HPDE6-E6E7 (cell line): ENCODE measurements around the gene MAPK8.

Experiments
- DNase-seq: peaks from one replicate; pipeline ENCODE4 v3.0.0; 2011; ENCODE audit warnings: missing footprints; ENCODE audit errors: extremely low spot score

Gene MAPK8

DNA sequence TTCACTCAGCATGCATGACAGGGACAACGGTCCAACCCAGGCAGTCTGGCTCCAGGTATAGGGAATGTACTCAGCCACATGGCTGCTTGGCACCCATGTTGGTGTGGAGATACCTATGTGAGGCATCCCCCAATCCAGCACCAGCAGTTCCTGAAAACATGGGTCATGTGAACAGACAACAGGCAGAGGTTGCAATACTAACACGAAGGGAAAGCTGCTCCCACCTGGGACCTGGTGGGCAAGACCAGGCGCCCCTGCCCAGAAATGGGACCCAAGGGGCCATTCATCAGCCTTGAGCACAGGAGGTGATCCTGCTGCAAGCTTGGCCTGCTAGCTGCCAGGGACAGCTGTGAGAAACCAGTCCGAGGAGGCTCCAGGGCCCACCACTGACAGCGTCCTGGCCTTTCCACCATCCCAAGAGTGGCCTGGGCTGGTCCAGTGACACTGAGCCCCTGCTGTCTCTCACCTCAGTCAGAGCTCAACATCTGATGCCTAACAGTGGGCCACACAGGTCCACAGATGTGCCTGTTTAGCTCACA lies 156.1 kb downstream of the MAPK8 start:
- DNase-seq, result no peak

DNA sequence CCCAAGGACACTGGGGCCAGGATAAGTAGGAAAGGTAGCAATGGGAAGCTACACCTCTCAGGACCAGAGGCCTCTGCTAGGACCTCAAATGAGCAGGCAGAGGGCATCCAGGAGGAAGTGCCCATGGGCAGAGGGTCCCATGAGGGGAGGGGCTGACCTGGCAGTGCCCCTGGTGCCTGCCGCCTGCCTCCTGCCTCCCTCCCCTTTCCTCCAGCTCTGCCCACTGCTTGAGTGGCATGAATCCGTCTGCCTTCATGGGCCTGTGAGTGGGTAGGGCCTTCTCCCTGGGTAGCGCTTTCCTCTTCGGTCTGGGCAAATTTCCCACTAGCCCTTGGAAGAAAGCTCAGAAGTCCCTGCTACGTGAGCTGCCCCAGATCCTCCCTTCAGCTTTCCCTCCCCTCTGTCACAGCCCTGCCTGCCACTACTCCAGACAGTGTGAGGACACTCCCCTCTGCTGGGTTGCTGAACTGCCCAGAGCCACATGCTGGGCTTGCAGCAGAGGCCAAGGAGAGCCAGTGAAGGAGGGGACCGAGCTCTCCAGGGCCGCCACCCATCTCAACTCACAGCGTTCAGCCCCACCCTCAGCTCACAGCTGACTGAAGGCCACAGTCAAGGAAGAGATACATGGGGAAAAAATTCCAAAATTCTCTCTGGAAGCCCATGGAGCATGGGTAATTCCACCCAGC lies 157.0 kb downstream of the MAPK8 start:
- no peak for DNase-seq

DNA sequence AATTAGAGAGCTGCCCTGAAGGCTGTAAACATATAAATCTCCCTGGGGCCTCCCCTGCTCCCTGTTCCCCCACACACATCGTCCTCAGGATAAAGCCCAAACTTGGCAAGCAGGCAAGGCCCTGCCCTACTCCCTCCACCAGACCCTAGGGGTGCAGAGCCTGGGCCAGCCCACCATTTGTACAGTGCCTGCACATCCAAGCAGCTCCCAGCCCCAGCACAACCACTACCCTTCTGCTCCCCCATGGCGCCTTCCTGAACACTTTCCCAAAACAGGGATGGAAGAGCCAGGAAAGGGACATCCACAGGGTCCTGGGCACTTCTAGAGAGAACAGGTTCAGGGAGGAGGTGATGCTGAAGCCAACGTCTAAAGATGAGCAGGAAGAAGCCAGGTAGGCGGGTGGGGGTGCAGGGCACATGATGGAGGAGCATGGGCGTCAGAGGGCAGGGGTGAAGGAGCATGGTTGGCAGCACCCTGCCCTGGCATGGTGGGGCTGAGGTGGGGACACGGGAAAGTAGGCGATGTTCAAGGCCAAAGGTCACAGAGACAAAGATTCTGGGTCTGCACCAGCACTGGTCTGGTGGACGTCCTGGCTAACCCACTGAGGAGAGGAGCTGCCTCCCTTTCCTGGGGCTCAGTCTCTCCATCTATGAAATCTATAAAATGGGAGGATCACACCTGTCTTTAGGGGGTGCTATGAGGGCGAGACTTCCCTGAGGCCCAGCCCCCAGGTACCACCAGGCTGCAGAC lies 157.8 kb downstream of the MAPK8 start:
- no peak for DNase-seq

DNA sequence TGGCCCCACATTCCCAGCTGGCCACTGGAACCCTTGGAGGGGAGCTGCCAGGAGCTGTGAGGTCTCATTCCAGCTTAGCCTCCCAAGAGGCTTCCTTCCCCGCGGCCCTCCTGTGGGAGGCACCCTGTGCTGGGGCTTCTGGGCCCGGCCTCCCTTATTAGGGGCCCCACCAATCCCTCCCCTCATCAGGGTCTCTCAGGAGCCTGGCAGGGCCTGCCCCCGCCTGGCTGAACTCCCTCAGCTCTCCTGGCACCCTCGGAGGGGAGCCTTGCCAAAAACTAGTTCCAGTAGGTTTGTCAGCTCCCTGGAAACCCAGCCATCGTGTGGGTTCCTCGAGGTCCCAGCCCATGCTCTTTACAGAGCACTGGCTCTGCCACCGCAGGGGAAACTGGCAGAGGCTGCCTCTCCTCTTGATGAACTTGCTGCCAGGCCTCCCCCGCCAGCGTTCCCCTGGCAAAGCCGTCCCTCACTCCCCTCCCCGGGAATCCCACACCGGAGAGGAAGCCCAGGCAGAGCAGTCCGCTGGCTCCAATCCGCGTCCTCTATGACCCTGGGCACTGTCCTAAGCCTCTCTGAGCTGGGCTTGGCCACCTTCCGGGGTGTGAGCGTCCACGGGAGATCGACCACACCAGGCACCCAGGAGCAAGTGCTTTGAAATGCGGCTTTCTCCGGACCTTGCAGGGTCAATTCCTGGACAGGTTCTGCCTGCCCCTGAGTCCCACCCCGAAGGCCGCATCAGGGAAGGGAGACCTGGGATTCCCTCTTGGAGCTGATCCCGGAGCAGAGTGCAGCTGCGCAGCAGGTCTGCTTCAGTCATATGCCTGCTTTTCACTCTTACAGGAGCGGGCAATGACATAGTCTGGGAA lies 158.6 kb downstream of the MAPK8 start:
- no peak for DNase-seq

DNA sequence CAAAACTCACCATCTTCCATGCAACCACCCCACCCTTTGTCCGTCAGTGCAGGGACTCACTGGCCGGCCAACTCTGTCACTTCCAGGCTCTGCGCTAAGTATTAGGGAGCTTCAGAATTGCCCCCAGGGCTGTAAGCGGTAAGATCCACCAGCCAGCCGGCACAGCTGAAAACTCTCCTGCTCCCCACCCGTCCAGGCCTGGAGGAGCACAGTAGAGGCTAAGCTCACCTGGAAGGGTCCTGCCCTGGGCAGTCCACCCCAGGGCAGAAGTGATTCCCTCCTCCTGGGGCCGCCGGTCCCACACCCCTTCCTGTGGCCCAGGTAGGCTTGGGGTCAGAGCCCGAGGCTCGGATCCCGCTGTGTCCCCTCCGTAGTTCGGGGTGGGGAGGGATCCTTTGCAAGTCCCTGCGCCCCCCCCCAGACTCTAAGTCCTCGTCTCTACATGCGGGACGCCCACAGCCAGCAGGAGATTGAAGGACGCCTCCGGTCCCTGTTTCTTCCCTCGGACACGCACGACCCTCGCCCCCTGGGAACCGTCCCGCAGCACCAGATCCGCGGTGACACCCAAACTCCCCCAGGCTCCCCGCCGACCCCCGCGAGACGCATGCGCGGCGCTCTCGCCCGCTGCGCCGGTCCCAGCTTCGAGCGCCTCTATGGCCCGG lies 159.5 kb downstream of the MAPK8 start:
- DNase-seq, result no peak

DNA sequence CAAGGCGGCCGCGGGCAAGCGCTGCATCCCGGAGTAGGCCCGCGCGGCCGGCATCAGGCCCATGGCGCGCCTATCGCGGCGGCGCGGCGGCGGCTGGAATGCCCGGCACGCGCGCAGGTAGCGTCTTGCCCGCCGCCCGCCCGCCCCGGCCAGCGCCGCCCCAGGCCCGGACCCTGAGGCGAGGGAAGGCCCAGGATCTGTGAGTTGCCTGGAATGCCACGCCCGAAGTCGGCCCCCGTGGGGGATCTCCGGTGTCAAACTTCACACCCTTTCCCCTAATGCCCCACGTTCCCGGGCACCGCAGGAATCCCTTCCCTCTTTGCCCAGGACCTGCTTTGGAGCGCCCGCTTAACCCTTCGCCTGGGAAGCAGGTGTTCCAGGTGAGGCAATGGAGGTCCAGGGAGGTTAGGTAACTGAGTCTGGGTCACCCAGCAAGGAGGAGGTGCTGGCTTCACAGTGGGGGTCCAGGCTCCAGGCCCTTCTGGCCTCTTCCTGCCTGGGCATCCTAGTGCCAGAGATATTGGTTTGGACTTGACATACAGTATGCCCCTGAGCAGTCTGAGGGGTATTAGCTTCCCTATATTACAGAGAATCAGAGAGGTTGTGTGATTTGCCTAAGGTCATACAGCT lies 160.2 kb downstream of the MAPK8 start:
- no peak for DNase-seq

DNA sequence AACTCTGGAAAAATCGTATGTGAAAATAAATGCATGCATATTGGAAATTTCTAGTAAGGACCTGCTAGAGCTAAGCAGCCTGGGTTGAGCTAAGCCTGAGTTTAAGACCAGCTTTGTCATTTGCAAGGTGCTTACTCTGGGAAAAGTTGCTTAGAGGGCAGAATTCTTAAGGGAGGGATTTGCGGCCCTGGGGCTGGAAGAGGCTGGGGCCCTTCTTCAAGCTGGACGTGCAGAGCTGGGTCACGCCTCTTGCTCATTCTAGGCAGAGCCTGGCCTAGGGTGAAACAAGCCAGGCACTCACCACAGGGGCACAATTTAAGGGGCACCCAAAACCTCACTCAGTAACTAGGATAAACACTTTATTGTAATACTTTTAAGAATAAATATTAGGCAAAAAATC lies 161.2 kb downstream of the MAPK8 start:
- DNase-seq, result no peak

DNA sequence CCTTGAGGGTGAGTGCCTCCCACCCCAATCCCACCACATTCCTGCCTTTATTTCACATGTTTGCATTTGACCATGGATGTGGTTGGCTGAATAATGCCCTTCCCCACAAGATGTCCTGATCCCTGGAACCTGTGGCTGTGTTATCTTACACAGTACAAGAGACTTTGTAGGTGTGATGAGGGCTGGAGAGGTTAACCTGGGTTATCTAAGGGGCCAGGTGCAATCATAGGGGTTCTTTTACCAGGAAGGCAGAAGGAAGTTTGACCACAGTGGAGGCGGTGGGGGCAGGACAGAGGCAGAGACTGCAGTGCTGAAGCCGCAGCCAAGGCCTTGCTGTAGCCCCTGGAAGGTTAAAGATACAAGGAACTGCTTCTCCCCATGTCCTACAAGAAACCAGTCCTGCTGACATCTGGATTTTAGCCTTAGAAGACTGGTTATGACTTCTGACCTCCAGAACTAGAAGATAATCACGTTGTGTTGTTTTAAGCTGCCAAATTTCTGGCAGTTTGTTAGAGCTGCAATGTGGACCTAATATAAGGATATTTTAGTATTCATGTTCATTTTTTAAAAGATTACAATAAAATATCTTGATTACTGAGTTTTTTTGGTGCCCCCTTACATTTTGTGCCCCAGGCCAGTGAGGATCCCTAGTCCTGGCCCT lies 161.8 kb downstream of the MAPK8 start:
- no peak for DNase-seq

DNA sequence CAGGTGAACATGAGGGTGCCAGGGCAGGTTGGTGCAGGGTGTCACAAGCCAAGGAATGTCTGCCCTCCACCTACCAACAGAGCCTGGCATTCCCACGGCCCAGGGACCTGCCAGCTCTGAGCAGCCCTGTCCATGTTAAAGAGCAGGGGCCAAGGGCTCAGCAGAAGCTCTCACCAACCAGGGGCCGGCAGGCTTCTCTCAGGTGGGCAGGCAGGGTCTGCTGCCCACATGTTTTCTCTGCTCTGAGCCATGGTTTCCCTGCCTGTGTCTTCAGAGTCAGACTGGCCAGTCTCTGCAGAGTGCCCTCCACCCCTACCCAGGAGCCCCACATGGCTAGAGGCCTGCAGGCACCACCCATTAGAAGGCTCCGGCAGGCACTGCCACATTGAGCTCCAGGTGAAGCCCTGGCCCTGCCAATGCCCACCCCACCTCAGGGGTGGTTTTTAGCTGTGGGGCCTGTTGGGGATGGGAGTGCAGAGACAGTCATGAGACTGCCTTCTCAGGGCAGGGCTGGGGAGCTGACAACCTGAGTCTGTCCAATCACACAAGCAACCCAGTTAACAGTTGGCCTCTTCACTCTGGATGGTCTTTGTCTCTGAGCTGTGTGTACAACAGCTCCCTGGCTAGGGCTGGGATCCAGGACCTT lies 162.5 kb downstream of the MAPK8 start:
- no peak for DNase-seq

DNA sequence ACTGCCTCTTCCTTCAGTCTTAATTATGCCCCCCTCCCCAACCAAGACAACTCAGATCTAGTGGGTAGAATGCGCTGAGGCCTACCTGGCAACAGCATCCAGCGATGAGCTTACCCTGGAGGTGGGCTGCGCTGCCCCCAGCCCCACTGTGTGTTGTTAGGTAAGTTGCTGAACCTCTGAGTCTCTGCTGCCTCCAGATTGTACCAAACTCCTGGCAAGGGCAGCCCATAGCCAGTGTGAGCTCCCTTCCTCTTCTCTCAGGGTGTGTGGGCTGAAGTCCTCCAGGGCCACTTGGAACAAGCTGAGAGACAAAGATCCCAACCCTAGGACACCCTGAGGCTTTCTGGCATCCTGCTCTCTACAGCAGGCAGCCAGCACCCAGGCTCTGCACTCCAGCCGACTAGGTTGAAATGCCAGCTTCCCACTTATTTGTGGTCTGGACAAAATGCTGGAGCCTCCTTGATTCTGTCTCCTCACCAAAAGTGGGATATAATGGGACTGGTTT lies 163.1 kb downstream of the MAPK8 start:
- DNase-seq, result no peak

DNA sequence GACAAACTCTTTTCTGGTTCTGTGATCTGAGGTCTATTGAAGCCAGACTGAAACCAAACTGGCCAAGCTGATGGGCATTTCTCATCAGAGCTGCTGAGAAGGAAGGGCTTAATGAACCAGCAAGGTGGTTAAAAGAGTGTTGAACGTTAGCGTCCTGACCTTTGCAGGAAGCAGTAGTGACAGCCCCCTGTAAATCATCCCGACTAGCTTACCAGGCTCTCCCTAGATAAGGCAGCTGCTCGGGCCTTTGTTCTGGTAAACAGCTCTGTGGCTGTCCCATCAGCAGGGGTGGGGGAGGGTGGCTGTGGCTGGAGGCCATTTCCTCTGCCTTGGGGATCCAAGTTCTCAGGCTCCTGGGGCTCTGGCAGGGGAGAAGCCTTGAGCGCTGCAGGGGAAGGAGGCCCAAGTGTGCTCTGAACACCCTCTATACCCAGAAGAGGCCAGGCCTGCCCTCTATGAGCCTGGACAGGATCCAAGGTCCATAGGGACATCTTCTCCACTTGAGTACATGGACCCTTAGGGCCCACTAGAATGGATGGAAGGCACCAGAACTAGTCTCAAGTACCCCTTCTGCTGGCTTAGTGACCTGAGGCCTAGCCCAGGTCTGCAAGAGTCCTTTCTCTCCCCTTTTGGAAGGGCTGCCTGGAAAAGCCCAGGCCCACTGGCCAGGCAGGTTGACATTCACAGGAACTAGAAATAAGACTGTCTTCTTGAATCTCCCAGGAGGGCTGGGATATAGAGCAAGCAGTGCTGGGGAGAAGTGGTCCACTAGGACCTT lies 163.8 kb downstream of the MAPK8 start:
- no peak for DNase-seq

DNA sequence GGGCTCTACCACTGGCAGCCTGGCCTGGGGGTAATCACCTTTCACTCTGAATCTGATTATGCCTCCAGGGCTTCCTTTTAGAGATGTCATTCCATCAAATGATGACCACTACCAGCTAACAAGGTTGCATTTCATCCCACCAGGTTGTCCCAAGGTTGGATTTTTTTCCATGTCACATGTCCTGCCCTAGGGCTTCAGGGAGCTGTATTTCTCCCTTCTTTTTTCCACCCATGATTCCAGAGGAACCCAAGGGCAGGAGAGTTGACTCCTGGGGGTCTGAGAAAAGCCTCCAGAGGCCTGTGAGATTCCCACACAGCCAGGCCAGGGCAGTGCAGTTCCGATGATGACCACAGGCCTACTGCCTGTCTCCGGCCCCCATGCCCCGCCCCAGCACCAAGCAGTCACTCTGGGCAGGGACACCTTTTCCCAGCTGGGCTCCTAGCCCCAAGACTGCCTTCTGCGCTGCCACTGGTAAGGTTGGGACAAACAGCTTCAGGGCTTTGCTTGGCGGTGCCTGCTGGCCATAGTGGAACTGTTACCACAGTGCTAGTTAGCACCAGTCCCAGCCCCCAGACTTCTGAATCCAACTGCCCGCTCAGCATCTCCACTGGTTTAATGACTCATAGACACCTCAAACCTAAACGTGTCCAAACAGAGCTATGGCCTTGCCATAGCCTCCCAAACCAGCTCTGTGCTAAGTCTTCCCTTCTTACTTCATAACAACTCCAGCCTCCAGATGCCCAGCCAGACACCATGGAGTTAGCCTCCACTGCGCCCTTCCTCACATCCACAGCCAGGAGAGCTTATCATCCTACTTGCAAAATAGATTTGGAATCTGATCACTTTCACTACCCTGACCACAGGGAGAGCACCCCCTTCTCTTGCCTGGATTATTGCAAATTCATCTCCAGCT lies 164.7 kb downstream of the MAPK8 start:
- peak; percentile 97 for DNase-seq

DNA sequence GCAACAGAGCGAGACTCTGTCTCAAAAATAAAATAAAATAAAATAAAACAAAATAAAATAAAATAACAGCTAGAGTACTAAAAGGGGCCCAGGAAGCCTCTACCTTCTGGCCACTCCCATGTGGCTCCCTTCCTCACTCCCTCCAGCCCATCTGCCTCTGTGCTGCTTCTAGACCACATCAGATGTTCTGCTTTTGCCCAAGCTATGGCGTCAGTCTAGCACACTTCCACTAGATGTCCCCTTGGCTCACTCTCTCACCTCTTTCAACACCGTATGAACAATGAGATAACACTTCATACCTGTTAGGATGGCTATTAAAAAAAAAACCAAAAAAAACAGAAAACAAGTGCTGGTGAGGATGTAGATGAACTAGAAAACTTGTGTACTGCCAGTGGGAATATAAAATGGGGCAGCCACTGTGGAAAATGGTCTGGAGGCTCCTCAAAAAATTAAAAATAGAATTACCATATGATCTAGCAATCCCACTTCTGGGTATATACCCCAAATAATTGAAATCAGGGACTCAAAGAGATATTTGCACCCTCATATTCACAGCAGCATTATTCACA lies 166.1 kb downstream of the MAPK8 start:
- no peak for DNase-seq

DNA sequence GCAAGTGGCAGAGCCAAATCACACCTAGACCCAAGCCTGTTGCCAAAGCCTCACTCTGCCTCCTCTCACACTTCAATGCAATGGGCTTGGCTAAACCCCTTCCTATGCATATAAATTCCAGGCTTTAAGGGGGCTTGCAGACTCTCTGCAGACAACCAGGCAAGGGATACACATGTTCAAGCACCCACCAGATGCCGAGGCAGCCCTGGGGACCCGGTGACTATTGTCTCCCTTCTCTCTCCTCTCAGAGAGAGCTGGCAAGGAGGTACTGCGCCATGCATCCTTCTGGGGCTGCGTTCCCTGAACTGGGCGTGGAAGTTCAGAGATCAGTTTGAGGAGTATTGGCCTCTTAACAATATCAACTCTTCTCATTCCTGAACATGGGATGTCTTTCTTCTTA lies 167.2 kb downstream of the MAPK8 start:
- no peak for DNase-seq

DNA sequence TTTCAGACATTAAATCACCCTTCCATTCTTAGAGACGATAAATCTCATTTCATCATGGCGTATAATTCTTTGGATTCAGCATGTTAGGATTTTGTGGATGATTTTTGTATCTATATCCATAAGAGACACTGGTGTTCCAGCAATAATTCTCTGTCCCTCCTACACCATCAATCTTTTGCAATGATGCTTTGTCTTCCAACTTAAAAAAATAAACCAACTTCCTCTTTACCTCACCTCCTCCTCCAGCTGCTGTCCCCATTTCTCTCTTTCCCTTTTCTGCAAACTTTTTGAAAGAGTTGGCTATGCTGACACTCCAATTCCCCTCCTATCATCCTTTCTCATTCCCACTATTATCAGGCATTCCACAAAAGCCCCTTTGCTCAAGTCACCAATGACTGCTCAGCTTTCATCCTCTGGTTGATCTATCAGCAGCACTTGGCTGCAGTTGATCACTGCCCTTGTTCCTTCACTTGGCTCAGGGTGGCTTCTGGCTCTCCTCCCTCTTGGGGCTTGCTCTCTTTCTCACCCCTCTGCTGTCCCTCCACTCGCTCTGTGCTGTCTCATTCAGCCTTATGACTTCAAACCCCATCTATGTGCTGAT lies 168.4 kb downstream of the MAPK8 start:
- DNase-seq, result no peak

DNA sequence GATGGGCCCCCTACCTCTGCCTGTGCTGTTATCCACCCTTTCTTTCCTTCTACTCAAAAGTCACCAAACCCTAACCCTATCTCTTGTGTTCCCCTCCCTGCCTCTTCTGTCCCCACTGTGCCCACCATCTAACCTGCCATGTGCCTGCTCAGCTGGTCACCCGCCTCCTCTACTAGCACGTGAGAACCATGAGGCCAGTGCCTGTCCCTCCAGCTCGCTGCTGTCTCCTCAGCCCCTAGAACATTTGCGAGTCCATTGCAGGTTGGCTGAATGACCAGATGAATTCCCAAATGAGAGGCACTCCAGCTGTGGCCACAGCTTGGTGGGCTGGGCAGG lies 169.4 kb downstream of the MAPK8 start:
- no peak for DNase-seq

DNA sequence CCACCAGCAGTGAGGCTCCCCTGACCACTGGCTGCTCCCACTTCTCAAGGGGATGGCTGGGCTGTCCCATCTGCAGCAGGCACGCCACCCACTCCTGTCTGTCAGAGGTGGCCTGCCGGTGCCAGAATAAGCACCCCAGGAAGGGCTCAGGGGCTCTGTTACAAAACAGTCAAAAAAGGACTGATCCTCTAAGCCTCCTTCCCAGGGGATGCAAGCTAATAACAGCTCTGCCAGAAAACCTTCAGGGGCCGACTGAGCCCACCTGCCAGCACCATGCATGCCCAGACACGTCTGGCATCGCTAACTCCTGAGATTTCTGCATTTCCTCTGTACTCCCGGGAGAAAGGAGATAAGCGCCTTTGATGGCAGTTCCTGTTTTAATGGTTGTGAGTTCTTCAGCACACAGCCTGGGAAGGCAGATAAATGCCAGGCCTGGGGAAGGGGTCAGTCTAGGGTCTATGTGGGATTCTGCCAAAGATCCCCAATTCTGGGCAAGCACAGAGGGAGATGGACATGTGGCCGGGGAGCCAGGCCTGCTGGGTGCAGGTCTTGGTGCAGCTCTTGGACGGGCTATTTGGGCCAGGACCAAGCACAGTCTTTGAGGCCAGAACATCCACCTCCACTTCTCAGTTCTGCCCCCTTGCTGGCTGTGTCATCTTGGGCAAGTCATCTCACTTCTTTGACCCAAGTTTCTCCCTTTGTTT lies 170.0 kb downstream of the MAPK8 start:
- DNase-seq, result no peak
